Fibroblast of mammary gland (primary cell): Measurements from ENCODE around the gene S100A14.

ENCODE experiments used
- DNase-seq: peaks from one replicate; pipeline ENCODE4 v3.0.0-alpha.2; 2010; ENCODE audit warnings: low read depth
- H3K4me3 ChIP-seq: 2 replicates; pipeline ENCODE4 v1.5.1; 2011; ENCODE audit warnings: low read depth, mild to moderate bottlenecking, low read length, moderate library complexity; ENCODE audit not compliant: control insufficient read depth
- TF ChIP-seq, protein P1 (sequence below): conservative IDR thresholded peaks from 2 replicates; pipeline ENCODE4 v1.5.1; 2011; ENCODE audit warnings: low read depth, low read length, inconsistent platforms; ENCODE audit not compliant: control insufficient read depth, insufficient read depth

The S100A14 gene

DNA sequence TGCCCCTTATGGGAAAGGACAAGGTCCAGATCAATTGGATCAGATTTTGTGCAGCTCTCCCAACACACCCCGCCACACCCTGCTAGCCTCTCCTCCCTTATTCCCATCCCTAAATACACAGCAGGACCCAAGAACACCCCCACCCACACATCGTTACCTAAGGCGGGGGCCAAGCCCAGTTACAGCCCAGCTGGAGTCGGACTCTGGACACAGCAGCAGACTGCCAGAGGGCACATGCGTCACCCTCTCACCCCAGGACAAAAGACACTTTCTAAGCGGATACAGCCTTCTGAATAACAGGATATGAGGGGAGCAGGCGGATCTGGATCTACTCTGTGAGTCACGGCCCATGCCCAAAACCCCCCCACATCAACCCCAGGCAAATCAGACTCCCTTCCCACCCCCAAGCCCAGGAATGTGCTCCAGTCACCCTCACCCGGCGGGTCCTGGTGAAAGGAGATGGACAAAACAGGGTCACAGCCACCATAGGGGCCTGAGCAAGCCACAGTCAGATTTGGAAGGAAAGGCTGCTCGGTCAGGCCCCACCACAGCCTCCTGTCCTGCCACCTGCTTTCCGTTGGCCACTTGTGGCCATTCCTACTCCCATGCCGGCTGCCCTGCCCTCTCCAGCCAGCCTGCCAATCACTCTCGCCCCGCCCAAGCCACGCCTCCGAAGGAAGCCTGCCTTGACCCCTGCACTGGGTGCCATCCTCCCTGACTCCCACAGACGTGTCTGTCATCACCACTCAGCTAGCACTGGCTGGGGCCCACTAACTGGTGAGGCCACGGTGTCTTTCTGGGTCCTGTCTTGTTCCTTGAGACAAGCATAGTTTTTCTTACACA is 7.2 kb downstream of the S100A14 start:
- TF ChIP-seq, protein P1, sequence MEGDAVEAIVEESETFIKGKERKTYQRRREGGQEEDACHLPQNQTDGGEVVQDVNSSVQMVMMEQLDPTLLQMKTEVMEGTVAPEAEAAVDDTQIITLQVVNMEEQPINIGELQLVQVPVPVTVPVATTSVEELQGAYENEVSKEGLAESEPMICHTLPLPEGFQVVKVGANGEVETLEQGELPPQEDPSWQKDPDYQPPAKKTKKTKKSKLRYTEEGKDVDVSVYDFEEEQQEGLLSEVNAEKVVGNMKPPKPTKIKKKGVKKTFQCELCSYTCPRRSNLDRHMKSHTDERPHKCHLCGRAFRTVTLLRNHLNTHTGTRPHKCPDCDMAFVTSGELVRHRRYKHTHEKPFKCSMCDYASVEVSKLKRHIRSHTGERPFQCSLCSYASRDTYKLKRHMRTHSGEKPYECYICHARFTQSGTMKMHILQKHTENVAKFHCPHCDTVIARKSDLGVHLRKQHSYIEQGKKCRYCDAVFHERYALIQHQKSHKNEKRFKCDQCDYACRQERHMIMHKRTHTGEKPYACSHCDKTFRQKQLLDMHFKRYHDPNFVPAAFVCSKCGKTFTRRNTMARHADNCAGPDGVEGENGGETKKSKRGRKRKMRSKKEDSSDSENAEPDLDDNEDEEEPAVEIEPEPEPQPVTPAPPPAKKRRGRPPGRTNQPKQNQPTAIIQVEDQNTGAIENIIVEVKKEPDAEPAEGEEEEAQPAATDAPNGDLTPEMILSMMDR, result no peak
- peak; percentile 98 for DNase-seq
- peak overlapping the region; percentile 94 for H3K4me3 ChIP-seq

DNA sequence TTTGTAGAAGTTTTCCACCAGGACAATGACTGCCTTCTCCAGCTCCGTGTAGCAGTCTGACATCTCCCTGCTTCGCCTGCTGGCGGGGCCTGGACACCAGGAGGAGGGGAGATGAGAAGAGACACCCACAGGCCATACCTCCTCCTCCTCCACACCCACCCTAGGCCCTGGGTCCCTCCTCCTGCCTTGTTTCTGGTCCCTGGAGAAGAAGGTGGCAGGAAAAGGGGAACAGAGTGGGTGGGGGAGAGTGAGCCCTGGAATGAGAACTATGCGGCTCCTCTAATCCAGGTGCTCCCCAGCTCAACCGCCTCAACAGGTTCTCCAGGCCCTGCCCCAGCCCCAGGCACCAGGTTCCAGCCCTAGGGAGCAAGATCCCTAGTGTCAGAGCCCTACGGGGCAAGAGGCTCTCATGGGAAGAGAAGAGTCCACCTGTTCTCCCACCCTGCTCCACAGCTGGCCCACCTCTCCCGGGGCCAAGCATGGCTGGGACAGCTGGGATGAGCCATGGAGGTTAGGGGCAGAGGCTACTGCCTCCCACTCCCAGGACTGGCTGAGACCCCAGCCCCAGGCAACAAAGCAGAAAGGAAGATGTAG is 7.9 kb downstream of the S100A14 start:
- DNase-seq, result no peak

DNA sequence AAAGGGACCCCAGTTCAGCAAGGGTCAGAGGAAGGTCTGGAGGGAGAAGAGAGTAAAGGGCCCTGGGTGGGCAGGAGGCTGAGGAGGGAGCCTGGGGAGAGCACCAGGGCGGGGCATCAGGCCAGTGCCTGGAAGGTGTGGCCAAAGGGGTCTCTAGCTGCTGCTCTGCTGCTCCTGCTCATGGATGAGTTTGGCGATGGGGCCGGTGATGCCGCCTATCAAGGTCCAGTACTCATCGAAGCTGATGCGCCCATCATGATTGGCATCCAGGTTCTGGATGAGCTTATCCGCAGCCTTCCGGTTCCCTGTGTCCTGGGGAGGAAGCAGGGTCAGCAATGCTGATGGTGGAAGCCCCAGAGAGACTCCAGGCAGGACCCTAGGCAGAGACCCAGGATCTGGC is 8.7 kb downstream of the S100A14 start:
- no peak for DNase-seq
- H3K4me3 ChIP-seq, result no peak overlapping the region
- TF ChIP-seq, protein P1, result no peak

More for the DNA sequence above, 7.9 kb downstream of the S100A14 start:
- peak overlapping the region; percentile 94 for H3K4me3 ChIP-seq
- TF ChIP-seq, protein P1, result no peak

DNA sequence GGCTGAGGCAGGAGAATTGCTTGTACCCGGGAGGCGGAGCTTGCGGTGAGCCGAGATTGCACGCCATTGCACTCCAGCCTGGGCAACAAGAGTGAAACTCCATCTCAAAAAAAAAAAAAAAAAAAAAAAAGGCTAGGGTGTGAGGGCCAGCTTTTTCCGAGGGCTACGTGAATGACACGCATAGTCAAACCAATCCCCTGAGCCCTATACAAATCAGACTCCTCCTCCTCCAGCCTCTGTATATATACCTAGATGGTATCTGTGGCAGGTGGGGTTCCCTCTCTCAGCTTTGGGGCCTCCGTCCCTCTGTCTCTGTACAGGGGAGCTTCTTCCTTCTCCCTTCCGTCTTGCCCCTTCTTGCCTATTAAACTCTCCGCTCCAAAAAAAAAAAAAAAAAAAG is 9.9 kb downstream of the S100A14 start:
- no peak overlapping the region for H3K4me3 ChIP-seq
- TF ChIP-seq, protein P1, result no peak
- DNase-seq, result no peak

DNA sequence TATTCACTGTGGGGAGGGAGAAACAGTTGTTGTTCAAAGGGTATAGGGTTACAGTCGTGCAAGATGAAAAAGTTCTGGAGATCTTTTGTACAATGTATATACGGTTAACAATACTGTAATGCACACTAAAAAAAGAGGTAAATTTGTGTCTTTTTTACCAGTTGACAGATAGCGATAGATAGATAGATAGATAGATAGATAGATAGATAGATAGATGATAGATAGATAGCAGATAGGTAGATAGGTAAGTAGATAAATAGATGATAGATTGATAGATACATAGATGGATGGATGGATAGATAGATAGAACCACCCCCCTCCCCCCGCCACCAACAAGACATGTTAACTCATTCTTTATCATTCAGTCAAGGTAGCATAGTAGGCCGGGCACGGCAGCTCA is 13.4 kb downstream of the S100A14 start:
- TF ChIP-seq, protein P1, result no peak
- H3K4me3 ChIP-seq, result no peak overlapping the region
- no peak for DNase-seq

DNA sequence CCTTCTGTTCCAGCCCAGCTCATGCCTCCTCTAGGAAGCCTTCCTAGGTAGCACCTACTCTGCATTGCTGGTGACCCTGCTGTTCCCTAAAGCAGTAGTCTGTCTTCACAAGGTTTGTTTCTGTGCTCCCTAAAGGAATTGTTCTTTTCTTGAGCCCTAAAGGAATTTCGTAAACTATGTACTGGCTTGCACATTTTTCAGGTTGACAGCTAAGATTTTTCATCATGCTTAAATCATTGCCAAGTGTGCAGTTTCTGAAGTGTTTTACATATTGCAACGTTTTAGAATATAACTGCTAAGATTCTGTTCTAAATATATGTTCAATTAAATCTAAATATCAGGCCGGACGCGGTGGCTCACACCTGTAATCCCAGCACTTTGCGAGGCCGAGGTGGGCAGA is 16.3 kb downstream of the S100A14 start:
- TF ChIP-seq, protein P1, result no peak
- H3K4me3 ChIP-seq, result no peak overlapping the region
- no peak for DNase-seq
